Choroid plexus epithelial cell (primary cell): ENCODE results near the gene ANKS4B.
A peak's percentile ranks its signal among the peaks of the same experiment; 100 is the strongest.
"Not testable (repeated sequence)": the region's sequence is repeated elsewhere in the genome, so short reads cannot be mapped to it uniquely, and the experiment has no call there.

Source experiments
- DNase-seq: peaks from one replicate; pipeline ENCODE4 v3.0.0-alpha.2; 2010; ENCODE audit warnings: low read depth
- H3K4me3 ChIP-seq: 2 replicates; pipeline ENCODE4 v1.5.1; 2011; ENCODE audit warnings: low read depth, mild to moderate bottlenecking, control low read depth, low read length, moderate library complexity
- CTCF ChIP-seq: conservative IDR thresholded peaks from 2 replicates; pipeline ENCODE4 v1.5.1; 2011; ENCODE audit warnings: low read depth, mild to moderate bottlenecking, control low read depth, inconsistent platforms, low read length, moderate library complexity

The ANKS4B gene

GRCh38 chr16:21281698-21282389, 48.3 kb downstream of the ANKS4B start:
- no peak for DNase-seq

GRCh38 chr16:21283521-21284289, 50.2 kb downstream of the ANKS4B start:
- TF ChIP-seq CTCF = peak; percentile 47
- DNase-seq = peak; percentile 46
- H3K4me3 ChIP-seq = peak overlapping the region; percentile 51

More at GRCh38 chr16:21281698-21282389, 48.3 kb downstream of the ANKS4B start:
- no peak overlapping the region for H3K4me3 ChIP-seq
- TF ChIP-seq CTCF = no peak

- no peak for TF ChIP-seq CTCF
- no peak overlapping the region for H3K4me3 ChIP-seq
- no peak for DNase-seq
These were observed 50.9 kb downstream of the ANKS4B start for GRCh38 chr16:21284414-21284813.

GRCh38 chr16:21285314-21285713, 51.8 kb downstream of the ANKS4B start:
- TF ChIP-seq CTCF = no peak
- DNase-seq = no peak
- H3K4me3 ChIP-seq = no peak overlapping the region

- DNase-seq, H3K4me3 ChIP-seq: not testable (repeated sequence)
These were observed 56.3 kb downstream of the ANKS4B start for GRCh38 chr16:21289789-21290188.

GRCh38 chr16:21300309-21301167, 67.0 kb downstream of the ANKS4B start:
- peak; percentile 100 for DNase-seq
- peak; percentile 97 for TF ChIP-seq CTCF

More at GRCh38 chr16:21300309-21301167, 67.0 kb downstream of the ANKS4B start:
- H3K4me3 ChIP-seq = peak overlapping the region; percentile 67
